ELF-1 (cell line): ENCODE results near the gene FAM83G.

Experiments
- DNase-seq: peaks from one replicate; pipeline ENCODE4 v3.0.0-alpha.2; 2016; ENCODE audit warnings: low read depth, low spot score

Gene FAM83G

GRCh38 chr17:19010729-19011505, 6.4 kb upstream of the FAM83G start:
- peak; percentile 73 for DNase-seq

GRCh38 chr17:19009970-19010369, 5.4 kb upstream of the FAM83G start:
- no peak for DNase-seq

GRCh38 chr17:19006698-19007097, 2.1 kb upstream of the FAM83G start:
- DNase-seq, result no peak

- DNase-seq, result no peak
Observed at GRCh38 chr17:19005789-19006430, 1.3 kb upstream of the FAM83G start.

- DNase-seq, result no peak
Observed at GRCh38 chr17:19005137-19005773, 691 bp upstream of the FAM83G start.

- peak; percentile 60 for DNase-seq
Observed at GRCh38 chr17:19003543-19004420, 782 bp downstream of the FAM83G start.

GRCh38 chr17:19002805-19003542, 1.6 kb downstream of the FAM83G start:
- no peak for DNase-seq

GRCh38 chr17:19001907-19002590, 2.5 kb downstream of the FAM83G start:
- no peak for DNase-seq

- no peak for DNase-seq
Observed at GRCh38 chr17:19000531-19001325, 3.8 kb downstream of the FAM83G start.

GRCh38 chr17:18999911-19000310, 4.7 kb downstream of the FAM83G start:
- DNase-seq, result no peak

- no peak for DNase-seq
Observed at GRCh38 chr17:18999394-18999793, 5.2 kb downstream of the FAM83G start.

- no peak for DNase-seq
Observed at GRCh38 chr17:18997650-18998196, 6.8 kb downstream of the FAM83G start.

GRCh38 chr17:18996458-18996857, 8.1 kb downstream of the FAM83G start:
- DNase-seq, result no peak

- no peak for DNase-seq
Observed at GRCh38 chr17:18995220-18995619, 9.3 kb downstream of the FAM83G start.

GRCh38 chr17:18994631-18995030, 9.9 kb downstream of the FAM83G start:
- no peak for DNase-seq

GRCh38 chr17:18993905-18994526, 10.5 kb downstream of the FAM83G start:
- no peak for DNase-seq

- no peak for DNase-seq
Observed at GRCh38 chr17:18992454-18993130, 12.0 kb downstream of the FAM83G start.
